ENCODE results near the gene PTTG2.
"Not testable (repeated sequence)": the region's sequence is repeated elsewhere in the genome, so short reads cannot be mapped to it uniquely, and the experiment has no call there.

- TF ChIP-seq CTCF (IDR thresholded peaks at IDR 0.05; ENCODE audit: insufficient read depth, low read length, poor library complexity, severe bottlenecking); EZH2phosphoT487 (conservative IDR thresholded peaks at IDR 0.05; ENCODE audit: low read length): not testable (repeated sequence)
These were observed 37.1 kb upstream of the PTTG2 start for GRCh38 chr4:37923089-37923488.
